Activated CD4-positive, alpha-beta memory T cell treated with anti-CD3 and anti-CD28 coated beads, Interleukin-2, amount 10 ng/mL, durations not matched to agents 7 days and 5 days (primary cell): ENCODE measurements around the gene DMPK. TPM values are rescaled to one million over a fixed set of nuclear protein-coding genes. Genes with fewer than 3 reads are reported as not detected.

Experiments used
- CTCF ChIA-PET: fragments of 350-600 bp; sonication (Branson Sonifier 250); formaldehyde crosslinking; loops from one replicate; lab custom pipeline; 2021; ENCODE audit warnings: antibody characterized with exemption, inconsistent platforms; lab: Charles Lee
- POLR2A ChIA-PET: fragments of 350-600 bp; sonication (Branson Sonifier 250); formaldehyde crosslinking; loops from one replicate; lab custom pipeline; 2021; ENCODE audit warnings: antibody characterized with exemption; lab: Charles Lee
- DNase-seq: peaks from one replicate; pipeline ENCODE4 v3.0.0-alpha.2; 2020
- H3K27ac Mint-ChIP-seq: one replicate; pipeline ENCODE4 v1.8.0; 2021; ENCODE audit warnings: mild to moderate bottlenecking, mixed read lengths
- H3K27me3 Mint-ChIP-seq: one replicate; pipeline ENCODE4 v1.8.0; 2021; ENCODE audit warnings: mixed read lengths
- H3K36me3 Mint-ChIP-seq: one replicate; pipeline ENCODE4 v1.8.0; 2021; ENCODE audit warnings: low read depth, mixed read lengths
- H3K4me1 Mint-ChIP-seq: one replicate; pipeline ENCODE4 v1.8.0; 2021; ENCODE audit warnings: mixed read lengths
- H3K4me3 Mint-ChIP-seq: one replicate; pipeline ENCODE4 v1.8.0; 2021; ENCODE audit warnings: mild to moderate bottlenecking, mixed read lengths
- H3K9me3 Mint-ChIP-seq: one replicate; pipeline ENCODE4 v1.8.0; 2021; ENCODE audit warnings: mixed read lengths
- total RNA-seq, 2 experiments: library from RNA; stranded (reverse); gene quantifications; one replicate each; pipeline ENCODE4 v1.2.3, GENCODE V29; 2021

The DMPK gene
- total RNA-seq, 2 experiments from 2014 or later, result 29.5 to 32.5 TPM

DNA sequence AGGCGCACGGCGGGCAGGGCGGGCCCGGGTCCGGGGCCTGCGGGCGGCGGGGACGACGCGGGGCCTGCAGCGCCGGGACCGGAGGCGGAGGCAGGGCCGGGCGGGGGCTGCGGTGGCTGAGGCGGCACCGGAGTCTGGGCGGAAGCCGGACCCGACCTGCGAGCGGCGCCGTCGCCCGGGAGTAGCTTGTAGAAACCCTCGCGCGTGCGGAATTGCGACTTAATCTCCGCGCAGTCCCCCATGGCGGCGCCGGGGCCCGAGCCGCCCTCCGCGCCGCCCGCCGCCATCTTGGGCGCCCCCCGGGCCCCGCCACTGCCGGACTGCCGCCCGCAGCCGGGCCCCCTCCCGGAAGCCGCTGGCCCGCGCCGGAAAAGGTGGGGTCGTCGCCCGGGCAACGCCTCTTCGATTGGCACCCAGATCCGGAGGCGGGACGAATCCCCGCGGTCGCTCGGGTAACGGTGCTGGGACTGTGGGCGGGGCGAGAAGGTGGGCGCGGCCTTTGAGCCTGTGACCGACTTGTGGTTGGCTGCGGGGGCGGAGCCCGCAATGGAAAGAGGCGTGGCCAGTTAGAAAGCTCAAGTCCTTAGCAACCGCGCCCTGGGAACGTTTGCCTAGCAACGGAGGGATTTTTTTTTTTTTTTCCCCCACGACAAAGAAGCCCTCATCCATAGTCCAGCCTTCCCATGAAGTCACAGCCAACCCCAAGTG is 10.3 kb upstream of the DMPK start, which contains the start of gene DMWD:
Gene DMWD, minus strand, starts transcription at position 376 of the 708 bp plus-strand sequence. Its CDS starts 89 bp downstream, at position 287.
- H3K27me3 Mint-ChIP-seq, result peaks cover 53% of the 10 kb centered on the region
- H3K27ac Mint-ChIP-seq, result peak within 1 kb of the TSS; percentile 78
- ChIA-PET CTCF (interaction anchor here (0.6 to 3.7 kb wide), 6 partner anchors 12 to 62 kb away, joined by 3 to 36 read pairs (median 9); partner anchors contain the start of genes FBXO46 and SIX5), POLR2A (interaction anchor here (0.7 to 3.4 kb wide), 6 partner anchors 10 to 71 kb away, joined by 3 to 32 read pairs (median 3); partner anchors contain the start of gene SIX5)
- peaks cover 37% of the 10 kb centered on the region for H3K4me1 Mint-ChIP-seq
- peak; percentile 100 for DNase-seq
- H3K36me3 Mint-ChIP-seq, result peaks cover 42% of the 10 kb centered on the region
- peak within 1 kb of the TSS; percentile 96 for H3K4me3 Mint-ChIP-seq
- H3K9me3 Mint-ChIP-seq, result no peaks in the 10 kb centered on the region

GRCh38 chr19:45791744-45792469 is 9.6 kb upstream of the DMPK start:
- Mint-ChIP-seq H3K36me3 (peaks cover 49% of the 10 kb centered on the region), H3K4me1 (peaks cover 37% of the 10 kb centered on the region), H3K4me3 (peak overlapping the region; percentile 96), H3K27me3 (peaks cover 50% of the 10 kb centered on the region), H3K27ac (peak overlapping the region; percentile 78), H3K9me3 (no peaks in the 10 kb centered on the region)
- CTCF ChIA-PET, result interaction anchor here (1.8 to 3.7 kb wide), 3 partner anchors 13 to 25 kb away, joined by 14 to 36 read pairs (median 16); partner anchors contain the start of gene SIX5
- POLR2A ChIA-PET, result interaction anchor here (0.7 to 3.4 kb wide), 3 partner anchors 22 to 71 kb away, joined by 3 to 32 read pairs (median 5); partner anchors contain the start of gene SIX5
- DNase-seq, result peak; percentile 32

- Mint-ChIP-seq H3K4me3 (peak overlapping the region; percentile 96), H3K4me1 (peaks cover 37% of the 10 kb centered on the region), H3K27ac (peak overlapping the region; percentile 29), H3K36me3 (peaks cover 56% of the 10 kb centered on the region), H3K9me3 (no peaks in the 10 kb centered on the region), H3K27me3 (peaks cover 41% of the 10 kb centered on the region)
- CTCF ChIA-PET, result interaction anchor here (1.2 to 3.7 kb wide), 3 partner anchors 8 to 21 kb away, joined by 8 to 36 read pairs (median 16); partner anchors contain the start of gene SIX5
- POLR2A ChIA-PET, result interaction anchor here (0.6 to 3.4 kb wide), 4 partner anchors 8 to 203 kb away, joined by 3 to 32 read pairs (median 4); partner anchors contain the start of gene SIX5
- DNase-seq, result peak; percentile 73
These were observed 8.7 kb upstream of the DMPK start for GRCh38 chr19:45790942-45791341.

GRCh38 chr19:45789035-45789786 is 6.9 kb upstream of the DMPK start:
- Mint-ChIP-seq H3K27ac (no peak overlapping the region), H3K4me1 (peaks cover 35% of the 10 kb centered on the region), H3K36me3 (peaks cover 60% of the 10 kb centered on the region), H3K9me3 (no peaks in the 10 kb centered on the region), H3K27me3 (peaks cover 25% of the 10 kb centered on the region), H3K4me3 (no peak overlapping the region)
- POLR2A ChIA-PET, result interaction anchor here (1.0 kb wide), 1 partner anchor 16 kb away, joined by 4 read pairs; no protein-coding TSS in a partner anchor
- CTCF ChIA-PET, result interaction anchor here (1.6 to 2.1 kb wide), 2 partner anchors 10 to 20 kb away, joined by 4 to 11 read pairs; partner anchors contain the start of gene SIX5
- no peak for DNase-seq

DNA sequence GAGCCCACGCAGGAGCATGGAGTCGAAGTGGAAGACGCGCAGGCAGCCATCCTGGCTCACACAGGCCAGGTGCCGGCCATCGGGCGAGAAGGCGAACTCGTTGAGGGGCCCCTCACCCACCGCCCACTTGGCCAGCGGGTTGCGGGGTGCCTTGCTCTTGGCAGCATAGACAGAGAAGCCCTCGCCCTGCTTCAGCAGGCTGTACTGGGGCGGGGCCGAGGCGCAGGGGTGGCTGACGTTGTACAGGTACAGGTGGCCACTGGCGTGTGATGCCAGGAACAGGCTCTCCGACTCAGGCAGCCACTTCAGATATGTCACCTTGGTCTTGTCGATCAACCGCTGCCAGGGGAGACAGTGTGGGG is 4.2 kb upstream of the DMPK start:
- Mint-ChIP-seq H3K4me3 (no peak overlapping the region), H3K36me3 (peaks cover 58% of the 10 kb centered on the region), H3K9me3 (no peaks in the 10 kb centered on the region), H3K27ac (no peak overlapping the region), H3K27me3 (peaks cover 11% of the 10 kb centered on the region), H3K4me1 (peaks cover 15% of the 10 kb centered on the region)
- ChIA-PET CTCF (no interaction called here), POLR2A (interaction anchor here (1.0 kb wide), 1 partner anchor 27 kb away, joined by 3 read pairs; no protein-coding TSS in a partner anchor)
- DNase-seq, result no peak

GRCh38 chr19:45785781-45786532 is 3.7 kb upstream of the DMPK start:
- H3K27me3 Mint-ChIP-seq, result peaks cover 13% of the 10 kb centered on the region
- no peak overlapping the region for H3K27ac Mint-ChIP-seq
- DNase-seq, result no peak
- H3K4me1 Mint-ChIP-seq, result peaks cover 12% of the 10 kb centered on the region
- POLR2A ChIA-PET, result interaction anchor here (1.0 kb wide), 1 partner anchor 28 kb away, joined by 3 read pairs; no protein-coding TSS in a partner anchor
- CTCF ChIA-PET, result no interaction called here
- no peak overlapping the region for H3K4me3 Mint-ChIP-seq
- H3K9me3 Mint-ChIP-seq, result no peaks in the 10 kb centered on the region
- H3K36me3 Mint-ChIP-seq, result peaks cover 54% of the 10 kb centered on the region

GRCh38 chr19:45785097-45785496 is 2.8 kb upstream of the DMPK start:
- Mint-ChIP-seq H3K27me3 (peaks cover 16% of the 10 kb centered on the region), H3K4me3 (no peak overlapping the region), H3K36me3 (peaks cover 47% of the 10 kb centered on the region), H3K4me1 (peaks cover 6% of the 10 kb centered on the region), H3K27ac (no peak overlapping the region), H3K9me3 (no peaks in the 10 kb centered on the region)
- ChIA-PET CTCF (no interaction called here), POLR2A (no interaction called here)
- DNase-seq, result no peak

- H3K27me3 Mint-ChIP-seq, result peaks cover 16% of the 10 kb centered on the region
- H3K4me1 Mint-ChIP-seq, result peaks cover 12% of the 10 kb centered on the region
- no peaks in the 10 kb centered on the region for H3K9me3 Mint-ChIP-seq
- DNase-seq, result no peak
- CTCF ChIA-PET, result interaction anchor here (0.8 kb wide), 1 partner anchor 13 kb away, joined by 3 read pairs; no protein-coding TSS in a partner anchor
- H3K4me3 Mint-ChIP-seq, result no peak overlapping the region
- peaks cover 39% of the 10 kb centered on the region for H3K36me3 Mint-ChIP-seq
- POLR2A ChIA-PET, result no interaction called here
- H3K27ac Mint-ChIP-seq, result no peak overlapping the region
These were observed 1.8 kb upstream of the DMPK start for GRCh38 chr19:45784096-45784495.

GRCh38 chr19:45782820-45783785 is 813 bp upstream of the DMPK start:
- ChIA-PET CTCF (interaction anchor here (1.0 to 1.2 kb wide), 2 partner anchors 13 to 34 kb away, joined by 3 to 4 read pairs; no protein-coding TSS in a partner anchor), POLR2A (interaction anchor here (0.8 to 1.1 kb wide), 2 partner anchors 8 to 11 kb away, joined by 3 read pairs; no protein-coding TSS in a partner anchor)
- Mint-ChIP-seq H3K4me3 (no peak overlapping the region), H3K27ac (no peak overlapping the region), H3K9me3 (no peaks in the 10 kb centered on the region), H3K36me3 (peaks cover 31% of the 10 kb centered on the region), H3K27me3 (peaks cover 10% of the 10 kb centered on the region), H3K4me1 (peaks cover 20% of the 10 kb centered on the region)
- DNase-seq, result no peak

DNA sequence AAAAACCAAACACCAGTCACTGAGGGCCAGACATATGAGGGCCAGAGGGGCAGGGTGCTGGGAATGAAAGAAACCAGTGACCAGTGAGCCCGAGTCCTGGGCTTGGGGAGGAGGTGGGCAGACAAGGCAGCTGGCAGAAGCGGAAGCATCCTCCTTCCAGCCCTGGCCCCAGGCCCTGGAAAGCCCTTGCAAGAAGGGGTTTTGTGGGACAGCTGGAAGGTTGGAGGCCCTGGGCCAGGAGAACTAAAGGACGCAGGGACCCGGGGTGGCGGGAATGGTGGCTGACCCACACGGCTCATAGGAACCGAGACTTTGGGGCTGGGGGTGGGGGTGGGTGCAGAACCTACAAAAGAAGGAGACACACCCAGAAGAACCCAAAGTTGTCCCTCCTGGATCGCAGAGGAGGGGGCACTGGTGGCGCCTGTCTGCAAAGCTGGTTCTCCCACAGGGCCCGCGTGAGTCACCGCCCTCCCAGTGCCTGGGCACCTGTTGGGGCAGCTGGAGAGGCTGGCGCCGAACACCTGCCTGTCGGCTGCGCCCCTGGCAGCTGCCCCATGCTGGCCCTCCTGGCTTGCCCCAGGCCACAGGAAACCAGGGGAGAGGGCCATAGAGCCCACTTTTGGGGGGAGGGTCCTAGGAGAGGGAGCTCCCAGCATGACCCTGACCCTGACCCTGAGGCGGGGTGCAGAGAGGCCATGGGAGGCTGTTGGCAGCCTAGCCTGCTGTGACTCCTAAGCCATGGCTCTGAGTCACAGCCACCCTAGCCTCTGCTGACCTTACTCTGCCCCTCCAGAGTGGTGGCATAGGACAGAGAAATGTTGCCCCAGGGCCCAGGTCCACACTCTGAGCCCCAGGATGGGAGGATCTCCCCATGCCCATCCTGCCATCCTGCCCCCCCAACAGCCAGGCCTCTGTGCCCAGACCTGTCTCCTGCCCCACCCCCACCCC is 802 bp downstream of the DMPK start:
- no peak for DNase-seq
- ChIA-PET POLR2A (interaction anchor here (0.5 to 0.7 kb wide), 2 partner anchors 9 to 27 kb away, joined by 3 read pairs; no protein-coding TSS in a partner anchor), CTCF (no interaction called here)
- H3K4me3 Mint-ChIP-seq, result no peak overlapping the region
- H3K4me1 Mint-ChIP-seq, result peaks cover 20% of the 10 kb centered on the region
- H3K27me3 Mint-ChIP-seq, result peaks cover 8% of the 10 kb centered on the region
- peaks cover 26% of the 10 kb centered on the region for H3K36me3 Mint-ChIP-seq
- H3K9me3 Mint-ChIP-seq, result no peaks in the 10 kb centered on the region
- no peak overlapping the region for H3K27ac Mint-ChIP-seq
